Hindlimb muscle (tissue), 1 donor: Measurements from ENCODE around the gene KRT86. TPM values are rescaled to one million over a fixed set of nuclear protein-coding genes. Genes with fewer than 3 reads are reported as not detected.
"Not testable (repeated sequence)": the region's sequence is repeated elsewhere in the genome, so short reads cannot be mapped to it uniquely, and the experiment has no call there.

ENCODE experiments used
- DNase-seq: peaks from one replicate; pipeline ENCODE4 v3.0.0-alpha.2; 2013
- polyA plus RNA-seq: library from polyadenylated mRNA; unstranded; fragments of 120-200 nt; gene quantifications from one replicate; pipeline ENCODE4 v1.2.1, GENCODE V29; 2013; ENCODE audit not compliant: insufficient read length

The KRT86 gene
- polyA plus RNA-seq, 1 donor = 0.19 TPM

DNA sequence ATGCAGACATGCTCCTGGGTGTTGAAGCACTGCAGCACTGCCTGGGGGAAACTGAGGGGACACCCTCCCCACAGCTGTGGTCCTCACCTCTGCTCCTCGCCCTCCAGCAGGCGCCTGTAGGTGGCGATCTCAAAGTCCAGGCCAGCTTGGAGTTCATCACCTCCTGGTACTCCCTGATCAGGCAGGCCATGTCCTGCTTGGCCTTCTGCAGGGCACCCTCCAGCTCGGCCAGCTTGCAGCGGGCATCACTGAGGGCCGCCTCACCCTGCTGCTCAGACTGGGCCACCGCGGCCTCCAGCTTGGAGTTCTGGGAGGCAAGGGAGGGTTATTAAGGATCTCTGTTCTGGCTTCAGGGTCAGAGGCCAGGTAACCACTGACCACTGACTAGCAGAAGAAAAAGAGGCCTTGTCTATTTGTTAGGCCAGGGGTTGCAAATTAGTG, 22.2 kb upstream of the KRT86 start:
- not testable (repeated sequence) for DNase-seq

DNA sequence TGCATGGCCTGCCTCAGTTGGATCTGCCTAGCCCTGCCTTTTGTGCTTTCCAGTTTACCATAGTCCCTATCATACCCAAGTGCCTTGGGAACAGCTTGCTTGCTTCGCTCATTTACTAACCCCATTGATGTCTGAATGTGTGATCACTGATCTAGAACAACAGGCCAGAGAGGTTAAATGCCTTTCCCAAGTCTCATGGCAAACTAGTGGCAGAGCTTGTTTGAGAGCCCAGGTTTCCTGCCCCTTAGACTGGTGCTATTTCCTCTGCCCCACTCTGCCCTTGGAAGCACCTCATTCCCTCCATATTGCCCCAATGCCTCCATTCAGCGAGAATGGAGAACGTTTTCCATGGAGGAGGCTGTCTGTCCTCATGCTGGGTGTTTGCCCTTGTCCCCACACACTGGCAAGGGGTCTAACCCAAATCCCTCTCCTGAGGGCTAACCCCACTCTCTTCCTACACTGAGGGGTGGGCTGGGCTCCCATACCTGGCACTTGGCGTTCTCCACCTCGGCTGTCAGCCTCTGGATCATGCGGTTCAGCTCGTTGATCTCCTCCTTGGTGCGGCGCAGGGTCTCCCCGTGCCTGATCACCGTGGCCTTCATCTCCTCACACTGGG, 21.6 kb upstream of the KRT86 start:
- DNase-seq = no peak

DNA sequence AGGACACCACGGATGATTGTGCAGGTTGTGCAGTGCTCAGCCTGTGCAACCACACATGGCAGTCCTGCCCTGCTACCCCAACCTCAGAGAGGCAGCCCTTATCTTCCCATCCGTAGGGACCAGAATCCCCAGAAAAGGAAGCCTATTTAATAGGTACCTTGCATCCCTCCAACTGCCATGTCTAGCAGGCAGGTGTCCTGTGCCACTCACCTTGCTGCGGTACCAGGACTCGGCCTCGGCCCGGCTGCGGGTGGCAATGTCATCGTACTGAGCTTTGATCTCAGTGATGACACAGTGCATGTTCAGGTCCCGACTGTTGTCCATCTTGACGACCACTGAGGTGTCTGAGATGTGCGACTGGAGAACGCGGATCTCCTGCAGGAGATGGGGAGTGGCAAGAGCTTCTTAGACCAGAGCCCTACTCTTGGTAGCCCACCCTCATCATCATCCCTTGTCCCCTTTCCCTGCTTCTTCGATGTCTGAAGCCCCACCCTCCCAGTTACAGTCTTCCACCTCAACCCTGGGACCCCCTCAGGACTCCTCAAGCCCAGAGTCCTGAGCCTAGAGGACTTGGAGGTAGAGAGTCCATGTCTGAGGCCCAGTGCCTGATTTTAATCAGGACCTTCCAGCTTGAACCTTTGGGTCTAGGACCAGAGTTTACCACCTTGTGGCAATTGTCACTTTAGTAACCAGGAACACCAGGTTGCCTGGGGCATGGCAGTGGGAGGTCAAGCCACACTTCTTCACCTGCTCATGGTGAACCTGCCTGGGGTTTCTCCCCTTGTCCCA, 20.9 kb upstream of the KRT86 start:
- DNase-seq = no peak

- DNase-seq = no peak
Observed at GRCh38 chr12:52254180-52254964, 20.1 kb upstream of the KRT86 start.

- no peak for DNase-seq
Observed at GRCh38 chr12:52254965-52255751, 19.3 kb upstream of the KRT86 start.

DNA sequence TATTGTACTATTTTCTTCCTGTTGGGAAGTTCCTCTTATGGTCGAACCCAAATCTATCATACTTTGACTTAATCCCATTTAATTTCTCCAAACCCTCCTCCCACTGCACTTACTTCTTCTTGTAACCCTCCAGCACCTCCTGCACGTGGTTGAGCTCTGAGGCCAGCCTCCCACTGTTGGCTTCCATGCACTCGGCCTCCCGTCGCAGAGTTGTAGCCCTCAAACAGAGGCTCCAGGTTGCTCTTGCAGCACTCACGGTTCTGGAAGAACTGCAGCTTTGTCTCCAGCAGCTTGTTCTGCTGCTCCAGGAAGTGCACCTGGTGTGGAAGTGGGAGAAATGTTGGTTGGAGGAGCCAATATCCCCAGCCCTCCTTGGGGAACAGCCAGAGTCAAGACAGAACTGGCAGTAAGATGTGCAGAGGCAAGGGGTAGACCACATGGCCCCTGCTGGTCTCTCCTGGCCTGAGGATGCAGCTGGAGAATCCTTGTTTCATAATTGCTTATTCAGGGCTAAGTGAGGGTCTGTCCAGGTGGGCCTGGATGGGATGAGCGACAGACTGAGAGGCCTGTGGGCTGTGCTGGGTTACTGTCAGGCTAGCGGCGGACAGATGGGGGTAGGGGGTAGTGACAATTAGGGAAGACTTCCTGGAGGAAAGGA, 18.4 kb upstream of the KRT86 start:
- no peak for DNase-seq

DNA sequence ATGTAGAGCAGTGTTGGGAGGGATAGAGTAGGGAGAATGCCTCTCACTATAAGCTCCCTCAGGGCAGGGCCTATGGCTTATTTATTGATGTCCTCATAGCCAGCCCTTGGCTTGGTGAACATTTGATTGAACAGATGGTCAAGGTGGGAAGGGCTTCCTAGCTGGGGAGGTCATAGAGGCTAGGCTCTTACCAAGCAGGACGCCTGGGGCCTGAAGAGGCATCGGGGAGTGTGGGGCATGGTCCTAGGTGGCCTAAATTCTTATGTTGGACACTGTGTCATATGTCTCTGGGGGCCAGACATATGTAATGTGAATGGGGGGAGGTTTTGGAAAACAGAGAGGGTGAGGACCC, 17.9 kb upstream of the KRT86 start:
- no peak for DNase-seq

DNA sequence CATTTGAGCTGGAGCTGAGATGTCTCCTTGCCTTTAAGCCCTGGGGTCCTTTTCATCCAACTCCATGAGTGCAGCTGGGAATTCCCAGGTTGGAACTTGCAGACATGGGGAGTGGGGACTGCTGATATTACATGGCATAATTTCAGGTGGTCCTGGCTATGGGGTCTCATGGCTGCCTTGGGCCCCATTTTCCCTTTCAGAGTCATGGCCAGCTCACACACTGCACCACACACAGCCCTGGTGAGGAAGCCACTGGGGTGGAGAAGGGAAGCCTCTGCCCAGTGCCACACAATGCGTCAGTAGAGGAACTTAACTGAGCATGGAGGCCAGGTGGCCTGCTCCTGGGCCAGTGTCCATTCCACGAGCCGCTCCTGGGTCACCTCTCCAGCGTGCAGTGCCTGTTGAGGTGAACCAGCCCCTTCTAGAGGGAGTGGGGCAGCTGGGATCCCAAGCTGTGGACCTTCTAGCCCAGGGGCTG, 17.3 kb upstream of the KRT86 start:
- no peak for DNase-seq

DNA sequence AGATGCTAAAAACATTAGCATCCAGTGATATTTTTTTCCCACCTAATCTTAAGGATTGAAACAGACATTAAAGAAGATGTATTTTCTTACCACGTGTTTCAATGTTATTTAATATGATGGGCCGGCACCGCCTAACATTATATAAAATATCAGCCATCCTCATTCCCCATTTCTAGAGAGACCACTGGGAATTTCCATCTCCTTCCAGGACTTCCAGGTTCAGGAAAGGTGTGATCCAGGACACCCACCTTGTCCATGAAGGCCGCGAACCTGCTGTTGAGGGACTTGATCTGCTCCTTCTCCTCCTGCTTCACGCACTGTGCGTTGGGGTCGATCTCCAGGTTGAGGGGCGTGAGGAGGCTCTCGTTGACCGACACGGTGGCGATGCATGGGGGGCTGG, 16.5 kb upstream of the KRT86 start:
- not testable (repeated sequence) for DNase-seq

- DNase-seq = peak; percentile 57
Observed at GRCh38 chr12:52258335-52258901, 16.0 kb upstream of the KRT86 start.

- no peak for DNase-seq
Observed at GRCh38 chr12:52259657-52260243, 14.7 kb upstream of the KRT86 start.

DNA sequence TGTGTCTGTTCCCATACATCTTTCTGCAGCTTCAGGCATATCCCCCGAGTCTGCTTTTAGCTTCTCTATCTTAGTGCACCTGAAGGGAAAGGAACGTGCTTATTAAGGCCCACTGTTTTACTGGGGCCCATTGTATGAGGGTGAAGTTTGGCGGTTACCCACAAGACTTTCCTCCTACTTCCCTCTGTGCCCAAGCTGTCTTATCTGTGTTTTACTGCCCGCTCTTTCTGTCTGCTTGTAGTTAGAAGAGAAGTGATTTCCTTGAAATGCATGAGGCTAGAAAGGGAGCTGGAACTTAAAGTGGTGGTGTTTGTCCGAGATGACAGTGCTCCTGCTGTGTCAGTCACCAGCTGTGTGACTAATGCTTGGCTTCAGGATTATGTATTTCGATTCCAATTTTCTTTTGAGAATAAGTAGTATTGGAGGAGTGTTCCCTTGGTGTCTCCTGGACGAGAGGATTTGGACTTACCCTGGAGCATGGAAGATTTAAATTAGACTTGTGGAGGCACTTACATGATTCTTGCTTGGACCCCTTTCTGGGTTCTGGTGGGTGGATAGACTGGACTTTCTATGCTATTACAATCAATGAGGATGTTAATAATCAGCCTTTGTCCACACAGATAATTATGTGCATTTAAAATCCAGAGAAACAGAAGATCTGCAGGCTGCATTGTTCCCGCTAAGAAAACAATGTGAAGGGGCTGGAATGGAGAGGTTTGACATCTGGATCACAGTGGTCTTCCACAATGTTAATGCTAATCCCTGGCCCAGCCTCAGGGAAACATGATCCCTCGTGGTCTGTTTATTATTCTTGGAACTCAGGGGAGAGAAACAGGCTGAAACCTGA, 13.9 kb upstream of the KRT86 start:
- DNase-seq = no peak

GRCh38 chr12:52261208-52261484, 13.3 kb upstream of the KRT86 start:
- no peak for DNase-seq

- no peak for DNase-seq
Observed at GRCh38 chr12:52262286-52262685, 12.2 kb upstream of the KRT86 start.

DNA sequence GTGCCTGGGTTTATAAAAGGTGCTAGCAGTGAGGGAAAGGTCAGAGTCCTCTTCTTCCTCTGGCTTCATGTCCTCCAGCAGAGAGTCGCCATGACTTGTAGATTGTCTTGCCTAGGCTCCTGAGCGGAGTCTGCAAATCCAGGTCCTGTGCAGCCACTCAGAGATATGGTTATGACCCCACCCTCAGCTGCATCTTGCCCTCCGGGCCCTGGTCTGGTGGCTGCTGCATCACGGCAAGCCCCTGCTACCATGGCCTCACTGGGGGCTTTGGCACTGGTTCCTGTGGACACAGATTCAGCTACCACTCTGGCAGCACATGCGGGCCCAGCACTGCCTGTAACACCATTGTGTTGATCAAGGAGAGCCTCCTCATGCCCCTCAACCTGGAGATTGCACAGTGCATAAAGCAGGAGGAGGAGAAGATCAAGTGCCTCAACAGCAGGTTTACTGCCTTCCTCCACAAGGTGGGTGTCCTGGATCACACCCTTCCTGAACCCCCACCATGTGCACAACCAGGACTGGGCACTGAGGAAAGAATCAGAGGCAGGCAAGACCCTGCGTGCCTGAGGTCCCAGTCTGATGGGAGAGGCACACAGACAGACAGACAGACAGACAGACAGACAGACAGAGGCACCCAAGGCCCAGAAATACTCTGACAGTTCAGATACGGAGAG, 10.5 kb upstream of the KRT86 start:
- DNase-seq = no peak

DNA sequence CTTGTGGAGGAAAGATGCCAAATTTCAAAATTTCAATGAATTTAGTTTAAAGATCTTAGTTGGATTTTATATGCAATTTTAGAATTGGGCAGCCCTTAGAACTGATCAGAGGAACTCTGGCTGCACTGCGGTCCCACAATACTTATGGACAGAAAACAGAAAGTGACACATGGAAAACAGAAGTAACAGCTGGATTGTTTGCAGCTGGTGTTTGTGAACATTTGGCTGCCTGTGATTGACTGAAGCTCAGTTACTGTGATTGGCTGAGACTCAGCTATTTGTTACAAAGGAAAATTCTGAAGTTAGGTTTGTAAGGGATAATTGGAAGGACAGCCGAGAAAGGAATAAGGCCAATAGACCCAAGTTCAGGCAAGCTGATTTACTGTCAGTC, 10.0 kb upstream of the KRT86 start:
- DNase-seq = peak; percentile 61

- DNase-seq = no peak
Observed at GRCh38 chr12:52266514-52266913, 7.9 kb upstream of the KRT86 start.

DNA sequence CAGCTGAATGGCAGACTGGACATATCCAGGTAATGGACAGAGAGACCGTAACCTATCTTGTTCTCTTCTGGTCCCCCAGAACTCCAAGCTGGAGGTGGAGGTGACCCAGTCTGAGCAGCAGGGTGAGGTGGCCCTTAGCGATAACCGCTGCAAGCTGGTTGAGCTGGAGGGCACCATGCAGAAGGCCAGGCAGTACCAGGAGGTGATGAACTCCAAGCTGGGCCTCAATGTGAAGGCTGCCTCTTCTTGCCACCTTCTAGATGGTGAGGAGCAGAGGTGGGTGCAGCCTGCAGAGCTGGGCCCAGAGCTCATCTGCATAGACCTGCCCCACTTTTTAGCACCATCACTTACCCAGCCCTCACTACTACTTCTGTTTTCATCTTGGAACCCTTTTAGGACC, 7.2 kb upstream of the KRT86 start:
- no peak for DNase-seq

GRCh38 chr12:52267699-52268098, 6.7 kb upstream of the KRT86 start:
- no peak for DNase-seq

- no peak for DNase-seq
Observed at GRCh38 chr12:52268212-52268611, 6.2 kb upstream of the KRT86 start.
